ENCODE data around the gene FAM200A.
A peak's percentile ranks its signal among the peaks of the same experiment; 100 is the strongest.
"Not testable (repeated sequence)": the region's sequence is repeated elsewhere in the genome, so short reads cannot be mapped to it uniquely, and the experiment has no call there.

FAM200A gene

GRCh38 chr7:99551767-99552463 is at the start of gene FAM200A:
Gene FAM200A (minus strand): TSS chr7:99552114. CDS start chr7:99548407, 3,707 bp downstream.
- Mint-ChIP-seq H3K36me3 (ENCODE audit: low read depth) (peaks cover 45% of the 10 kb centered on the region), H3K27me3 (no peaks in the 10 kb centered on the region), H3K4me3 (peak within 1 kb of the TSS; percentile 89), H3K4me1 (ENCODE audit: low read depth) (peaks cover 28% of the 10 kb centered on the region), H3K9me3 (peaks cover 4% of the 10 kb centered on the region), H3K27ac (peak within 1 kb of the TSS; percentile 78)

GRCh38 chr7:99599836-99600235 is 47.9 kb upstream of the FAM200A start:
- Mint-ChIP-seq H3K27me3 (no peaks in the 10 kb centered on the region), H3K4me3 (no peak overlapping the region), H3K36me3 (ENCODE audit: low read depth) (no peaks in the 10 kb centered on the region), H3K4me1 (ENCODE audit: low read depth) (no peaks in the 10 kb centered on the region), H3K27ac (no peak overlapping the region), H3K9me3 (no peaks in the 10 kb centered on the region)

- no peaks in the 10 kb centered on the region for H3K4me1 Mint-ChIP-seq (ENCODE audit: low read depth)
- no peak within 1 kb of the TSS for H3K27ac Mint-ChIP-seq
- no peaks in the 10 kb centered on the region for H3K27me3 Mint-ChIP-seq
- no peaks in the 10 kb centered on the region for H3K9me3 Mint-ChIP-seq
- no peaks in the 10 kb centered on the region for H3K36me3 Mint-ChIP-seq (ENCODE audit: low read depth)
- no peak within 1 kb of the TSS for H3K4me3 Mint-ChIP-seq
These were observed 46.0 kb upstream of the FAM200A start, which contains the start of gene TMEM225B for GRCh38 chr7:99597762-99598501. Gene TMEM225B (plus strand): TSS chr7:99598267. CDS start chr7:99604389, 6,122 bp downstream.

- Mint-ChIP-seq H3K9me3 (no peaks in the 10 kb centered on the region), H3K27me3 (no peaks in the 10 kb centered on the region), H3K4me1 (ENCODE audit: low read depth) (no peaks in the 10 kb centered on the region), H3K27ac (no peak overlapping the region), H3K36me3 (ENCODE audit: low read depth) (no peaks in the 10 kb centered on the region), H3K4me3 (no peak overlapping the region)
These were observed 44.6 kb upstream of the FAM200A start for GRCh38 chr7:99596408-99596955.

GRCh38 chr7:99594948-99595745 is 43.2 kb upstream of the FAM200A start:
- H3K4me1 Mint-ChIP-seq (ENCODE audit: low read depth) = no peaks in the 10 kb centered on the region
- no peak overlapping the region for H3K4me3 Mint-ChIP-seq
- no peaks in the 10 kb centered on the region for H3K27me3 Mint-ChIP-seq
- H3K9me3 Mint-ChIP-seq = no peaks in the 10 kb centered on the region
- no peaks in the 10 kb centered on the region for H3K36me3 Mint-ChIP-seq (ENCODE audit: low read depth)
- no peak overlapping the region for H3K27ac Mint-ChIP-seq

GRCh38 chr7:99588868-99589267 is 37.0 kb upstream of the FAM200A start:
- no peaks in the 10 kb centered on the region for H3K9me3 Mint-ChIP-seq
- H3K4me1 Mint-ChIP-seq (ENCODE audit: low read depth) = no peaks in the 10 kb centered on the region
- no peak overlapping the region for H3K27ac Mint-ChIP-seq

GRCh38 chr7:99580778-99581332 is 28.9 kb upstream of the FAM200A start:
- H3K27me3 Mint-ChIP-seq; H3K36me3 Mint-ChIP-seq (ENCODE audit: low read depth); H3K9me3 Mint-ChIP-seq: not testable (repeated sequence)
- Mint-ChIP-seq H3K4me1 (ENCODE audit: low read depth) (peaks cover 17% of the 10 kb centered on the region), H3K4me3 (peak overlapping the region; percentile 84), H3K27ac (peak overlapping the region; percentile 85)

More at GRCh38 chr7:99588868-99589267, 37.0 kb upstream of the FAM200A start:
- H3K4me3 Mint-ChIP-seq = no peak overlapping the region
- no peaks in the 10 kb centered on the region for H3K36me3 Mint-ChIP-seq (ENCODE audit: low read depth)
- no peaks in the 10 kb centered on the region for H3K27me3 Mint-ChIP-seq

GRCh38 chr7:99579956-99580777 is 28.3 kb upstream of the FAM200A start:
- Mint-ChIP-seq H3K4me3 (peak overlapping the region; percentile 84), H3K4me1 (ENCODE audit: low read depth) (peaks cover 17% of the 10 kb centered on the region), H3K27me3 (no peaks in the 10 kb centered on the region), H3K36me3 (ENCODE audit: low read depth) (no peaks in the 10 kb centered on the region), H3K27ac (peak overlapping the region; percentile 85), H3K9me3 (no peaks in the 10 kb centered on the region)

- peaks cover 17% of the 10 kb centered on the region for H3K4me1 Mint-ChIP-seq (ENCODE audit: low read depth)
- H3K27ac Mint-ChIP-seq = peak overlapping the region; percentile 31
- peak overlapping the region; percentile 84 for H3K4me3 Mint-ChIP-seq
- H3K9me3 Mint-ChIP-seq = no peaks in the 10 kb centered on the region
- H3K36me3 Mint-ChIP-seq (ENCODE audit: low read depth) = no peaks in the 10 kb centered on the region
- no peaks in the 10 kb centered on the region for H3K27me3 Mint-ChIP-seq
These were observed 27.5 kb upstream of the FAM200A start for GRCh38 chr7:99579281-99579955.

- Mint-ChIP-seq H3K9me3 (no peaks in the 10 kb centered on the region), H3K4me3 (no peak overlapping the region), H3K27ac (no peak overlapping the region), H3K4me1 (ENCODE audit: low read depth) (peaks cover 16% of the 10 kb centered on the region), H3K27me3 (no peaks in the 10 kb centered on the region), H3K36me3 (ENCODE audit: low read depth) (peaks cover 29% of the 10 kb centered on the region)
These were observed 24.3 kb upstream of the FAM200A start for GRCh38 chr7:99576251-99576650.

GRCh38 chr7:99573257-99573656 is 21.3 kb upstream of the FAM200A start:
- H3K27ac Mint-ChIP-seq = no peak overlapping the region
- H3K4me3 Mint-ChIP-seq = no peak overlapping the region

GRCh38 chr7:99571768-99572167 is 19.9 kb upstream of the FAM200A start:
- H3K27ac Mint-ChIP-seq = no peak overlapping the region

More at GRCh38 chr7:99573257-99573656, 21.3 kb upstream of the FAM200A start:
- Mint-ChIP-seq H3K4me1 (ENCODE audit: low read depth) (no peaks in the 10 kb centered on the region), H3K9me3 (no peaks in the 10 kb centered on the region), H3K36me3 (ENCODE audit: low read depth) (peaks cover 48% of the 10 kb centered on the region), H3K27me3 (no peaks in the 10 kb centered on the region)

GRCh38 chr7:99568770-99569169 is 16.9 kb upstream of the FAM200A start:
- not testable (repeated sequence) for H3K4me3 Mint-ChIP-seq, H3K27ac Mint-ChIP-seq, H3K9me3 Mint-ChIP-seq, H3K27me3 Mint-ChIP-seq
- peaks cover 66% of the 10 kb centered on the region for H3K36me3 Mint-ChIP-seq (ENCODE audit: low read depth)
- peaks cover 14% of the 10 kb centered on the region for H3K4me1 Mint-ChIP-seq (ENCODE audit: low read depth)

More at GRCh38 chr7:99571768-99572167, 19.9 kb upstream of the FAM200A start:
- Mint-ChIP-seq H3K4me3 (no peak overlapping the region), H3K27me3 (no peaks in the 10 kb centered on the region), H3K4me1 (ENCODE audit: low read depth) (no peaks in the 10 kb centered on the region), H3K36me3 (ENCODE audit: low read depth) (peaks cover 48% of the 10 kb centered on the region), H3K9me3 (no peaks in the 10 kb centered on the region)
